Activated naive CD4-positive, alpha-beta T cell (primary cell): ENCODE data around the gene CD28.
"Not testable (repeated sequence)": the region's sequence is repeated elsewhere in the genome, so short reads cannot be mapped to it uniquely, and the experiment has no call there.

Experiments used
- DNase-seq, 4 experiments: peaks; one replicate each; lab custom pipeline; 2025; lab: John Stamatoyannopoulos, UW

Gene CD28

DNA sequence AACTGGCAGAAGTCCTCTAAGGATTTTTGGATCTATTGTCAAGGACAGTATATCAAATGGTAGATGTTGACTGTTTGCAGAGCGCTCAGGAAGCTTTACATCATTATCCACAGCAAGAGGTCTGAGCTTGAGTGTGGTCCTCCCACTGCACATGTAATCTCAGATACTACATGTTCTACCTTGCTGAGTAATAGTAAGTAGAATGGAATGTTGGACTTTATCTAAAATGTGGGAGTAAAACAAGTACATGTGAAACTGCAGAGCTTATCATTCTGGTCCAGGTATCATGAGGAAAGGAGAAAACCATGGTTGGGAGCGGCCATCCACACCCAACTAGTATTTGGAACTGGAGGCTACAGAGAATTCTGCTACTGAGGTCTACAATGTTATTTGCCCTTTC lies 19.3 kb upstream of the CD28 start:
- no peak for DNase-seq

- no peak for DNase-seq
Observed at GRCh38 chr2:203688798-203689197, 17.6 kb upstream of the CD28 start.

DNA sequence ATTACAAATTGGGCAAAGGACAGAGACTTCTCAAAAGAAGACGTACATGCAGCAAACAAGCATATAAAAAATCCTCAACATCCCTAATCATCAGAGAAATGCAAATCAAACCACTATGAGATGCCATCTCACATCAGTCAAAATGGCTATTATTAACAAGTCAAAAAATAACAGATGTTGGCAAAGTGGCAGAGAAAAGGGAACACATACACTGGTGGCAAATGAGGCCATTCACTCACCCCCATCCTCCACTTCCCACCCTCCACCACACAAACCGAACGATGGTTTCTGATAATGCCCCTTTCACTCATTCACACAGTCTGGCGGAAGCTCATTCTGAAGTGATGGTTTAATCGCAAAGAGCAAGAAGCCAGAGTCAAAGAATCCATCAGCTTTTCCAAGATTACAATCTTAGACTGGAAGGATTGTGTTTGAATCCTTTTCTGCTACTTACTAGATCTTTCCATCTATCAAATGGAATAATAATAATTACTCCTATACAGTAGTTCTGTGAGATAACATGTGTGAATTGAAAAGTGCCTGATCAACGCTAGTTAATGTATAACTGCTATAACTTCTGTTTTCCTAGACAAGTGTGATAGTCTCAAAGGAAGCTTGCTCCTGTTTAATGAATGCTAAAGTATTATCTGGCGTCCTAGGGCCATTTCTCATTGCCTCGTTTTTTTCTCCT lies 16.9 kb upstream of the CD28 start:
- no peak for DNase-seq

GRCh38 chr2:203690117-203690431 lies 16.4 kb upstream of the CD28 start:
- DNase-seq, result no peak

DNA sequence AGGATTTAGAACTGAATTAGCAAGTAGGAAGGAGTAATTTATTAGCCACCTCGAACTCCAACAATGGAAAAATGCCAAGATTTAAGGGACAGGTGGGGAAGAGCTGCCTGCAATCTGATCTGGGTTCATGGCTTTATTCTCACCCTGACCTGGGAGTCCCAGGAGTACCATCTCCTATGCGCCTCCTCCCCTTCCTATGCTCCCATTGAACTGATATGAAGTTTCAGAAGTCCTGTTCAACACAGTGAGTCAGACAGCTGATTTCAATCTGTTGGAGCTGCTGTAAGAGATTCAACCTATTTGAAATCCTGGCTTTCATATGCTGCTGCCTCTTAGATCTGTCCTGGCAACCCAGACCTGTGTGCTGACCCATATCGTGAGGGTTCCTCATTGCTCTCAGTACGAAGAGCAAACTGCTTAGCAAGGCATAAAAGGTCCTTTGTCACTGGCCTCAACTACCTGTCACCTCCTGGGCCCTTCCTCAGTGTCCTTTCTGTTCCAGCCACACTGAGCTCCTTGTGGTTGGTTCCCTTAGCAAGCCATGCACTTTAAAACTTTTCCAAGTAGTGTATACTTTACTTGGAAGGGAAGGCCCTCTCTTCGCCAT lies 15.9 kb upstream of the CD28 start:
- no peak for DNase-seq

- no peak for DNase-seq
Observed at GRCh38 chr2:203691149-203691548, 15.3 kb upstream of the CD28 start.

GRCh38 chr2:203692031-203692710 lies 14.3 kb upstream of the CD28 start:
- no peak for DNase-seq

DNA sequence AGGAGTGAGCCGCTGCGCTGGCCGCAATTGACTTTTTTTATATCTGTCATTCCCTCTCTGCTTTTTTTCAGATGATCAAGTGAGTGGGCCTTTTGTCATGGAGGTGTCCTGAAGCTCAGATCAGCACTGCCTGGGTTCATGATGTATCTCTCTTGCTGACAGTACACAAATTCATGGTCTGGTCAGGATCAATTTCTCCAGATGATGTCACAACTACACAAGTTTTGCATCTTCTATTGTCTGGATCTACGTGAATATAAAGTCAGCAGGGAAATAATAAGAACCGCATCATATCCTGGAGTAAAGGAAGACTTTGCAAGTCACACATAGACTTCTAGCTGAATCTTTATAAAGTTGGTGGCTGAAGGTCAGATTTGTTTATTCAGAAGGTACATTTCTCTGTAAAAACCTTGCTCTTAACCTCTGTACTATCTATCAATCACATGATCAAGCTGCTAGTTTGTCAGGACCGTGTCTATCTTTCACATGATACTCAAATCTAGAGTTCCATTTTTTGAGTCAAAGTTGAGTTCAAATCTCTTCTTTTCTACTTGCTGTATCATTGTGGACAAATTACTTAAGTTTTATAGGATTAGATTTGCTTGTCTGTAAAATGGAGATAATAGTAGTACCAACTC lies 13.1 kb upstream of the CD28 start:
- no peak for DNase-seq

- DNase-seq, result no peak
Observed at GRCh38 chr2:203694191-203694590, 12.2 kb upstream of the CD28 start.

- no peak for DNase-seq
Observed at GRCh38 chr2:203697190-203697589, 9.2 kb upstream of the CD28 start.

- not testable (repeated sequence) for DNase-seq
Observed at GRCh38 chr2:203697763-203698162, 8.7 kb upstream of the CD28 start.

DNA sequence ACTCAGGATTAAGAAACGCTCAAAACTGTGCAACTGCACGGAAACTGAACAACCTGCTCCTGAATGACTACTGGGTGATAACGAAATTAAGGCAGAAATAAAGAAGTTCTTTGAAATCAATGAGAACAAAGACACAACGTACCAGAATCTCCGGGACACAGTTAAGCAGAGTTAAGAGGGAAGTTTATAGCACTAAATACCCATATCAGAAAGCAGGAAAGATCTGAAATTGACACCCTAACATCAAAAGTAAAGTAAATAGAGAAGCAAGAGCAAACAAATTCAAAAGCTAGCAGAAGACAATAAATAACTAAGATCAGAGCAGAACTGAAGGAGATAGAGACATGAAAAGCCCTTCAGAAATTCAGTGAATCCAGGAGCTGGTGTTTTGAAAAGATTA lies 8.0 kb upstream of the CD28 start:
- DNase-seq, result not testable (repeated sequence)

DNA sequence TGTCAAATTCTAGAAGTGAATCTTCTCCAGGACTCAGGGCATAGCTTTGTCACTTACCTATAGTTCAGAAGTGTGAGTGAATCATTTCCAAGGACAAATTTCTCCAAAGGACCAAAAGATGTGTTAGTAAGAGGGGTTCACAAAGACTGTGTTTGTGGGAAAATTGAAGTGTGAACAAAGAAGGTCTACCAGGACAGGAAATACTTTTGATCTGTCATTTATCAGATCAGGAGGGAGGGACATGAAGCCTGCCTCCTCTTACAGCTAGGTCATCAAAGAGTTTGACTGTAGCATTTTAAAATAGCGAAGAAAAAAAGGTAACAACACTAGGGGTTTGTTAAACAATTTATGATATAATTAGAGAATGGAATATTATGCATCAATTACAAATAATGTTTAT lies 2.0 kb upstream of the CD28 start:
- DNase-seq, result no peak

- DNase-seq, result peak in 1 of 4 experiments; percentile 30
Observed at GRCh38 chr2:203705178-203705577, 1.3 kb upstream of the CD28 start.

DNA sequence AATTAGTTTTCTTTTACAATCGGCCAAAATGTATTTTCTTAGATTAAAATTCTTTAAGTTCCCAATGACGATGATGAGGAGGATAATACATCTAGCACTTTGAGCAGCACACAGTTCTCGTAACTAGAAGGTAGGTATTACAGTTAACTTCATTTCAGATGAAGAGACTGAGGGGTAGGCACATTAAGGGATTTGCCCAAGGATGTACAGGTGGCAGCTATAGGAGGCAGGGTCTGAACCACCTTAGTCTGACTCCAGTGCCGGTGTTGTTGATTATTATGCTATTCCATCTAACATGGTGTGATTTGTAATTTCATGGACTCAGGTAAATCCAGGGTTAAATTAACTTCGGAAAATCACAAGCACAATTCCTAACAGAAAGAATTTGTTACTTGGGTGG lies 1.1 kb downstream of the CD28 start:
- no peak for DNase-seq

GRCh38 chr2:203708846-203709396 lies 2.5 kb downstream of the CD28 start:
- no peak for DNase-seq

DNA sequence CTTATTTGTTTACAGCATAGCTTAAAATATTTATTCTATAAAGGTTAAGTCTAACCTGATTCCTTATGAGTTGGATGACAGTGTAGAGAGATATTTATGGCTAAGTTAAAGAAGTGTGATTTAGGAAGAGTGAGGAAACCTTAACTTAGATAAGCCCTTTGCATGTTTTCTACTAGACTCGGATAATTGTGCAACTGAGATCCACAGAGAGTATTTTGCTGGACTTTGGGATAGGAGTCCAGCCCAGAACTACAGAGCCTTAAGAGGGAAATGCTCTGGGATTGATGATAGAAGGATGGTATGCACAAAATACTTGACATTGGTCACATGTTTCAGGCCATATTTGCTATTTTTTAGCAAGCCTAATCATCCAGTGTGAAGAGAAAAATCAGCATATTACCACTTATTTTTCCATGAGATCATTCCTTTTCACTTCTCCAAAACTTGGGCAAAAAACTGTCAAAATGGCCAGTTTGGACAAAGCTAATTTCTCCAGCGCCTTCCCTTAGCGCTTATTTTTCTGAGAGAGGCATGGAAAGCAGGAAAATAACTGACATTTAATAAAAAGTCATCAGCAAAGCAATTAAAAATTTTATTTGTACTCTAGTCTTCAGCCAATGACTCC lies 3.1 kb downstream of the CD28 start:
- DNase-seq, result no peak

GRCh38 chr2:203710226-203710625 lies 3.8 kb downstream of the CD28 start:
- DNase-seq, result no peak

- no peak for DNase-seq
Observed at GRCh38 chr2:203710952-203711351, 4.5 kb downstream of the CD28 start.

- DNase-seq, result no peak
Observed at GRCh38 chr2:203711399-203711798, 5.0 kb downstream of the CD28 start.

GRCh38 chr2:203713381-203713780 lies 6.9 kb downstream of the CD28 start:
- no peak for DNase-seq

DNA sequence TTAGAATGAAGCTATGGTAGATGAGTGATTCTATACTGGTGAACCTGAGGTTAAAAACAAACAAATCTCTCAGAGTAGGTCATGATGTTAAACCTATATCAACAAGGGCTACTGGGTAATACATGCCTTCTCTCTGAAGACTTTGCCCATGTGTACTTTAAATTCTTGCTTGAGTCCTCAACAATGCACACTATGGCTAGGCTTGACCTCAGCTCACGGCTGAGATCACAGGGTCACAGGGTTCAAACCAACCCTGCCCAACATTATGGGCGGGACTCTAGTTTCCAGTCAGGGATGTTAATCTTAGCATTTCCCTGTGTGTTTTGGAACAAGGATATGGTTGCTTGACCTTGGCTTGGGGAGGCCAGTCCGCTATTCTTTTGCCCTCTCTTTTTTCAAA lies 7.7 kb downstream of the CD28 start:
- no peak for DNase-seq
